A549 (cell line): ENCODE results near the gene IL23R.

Experiments
- ESRRA ChIP-seq: fragments of 150-350 bp; IDR thresholded peaks from 2 replicates; pipeline ENCODE4 v1.6.1; 2014; ENCODE audit warnings: mild to moderate bottlenecking, low read length, borderline replicate concordance
- FOSL2 ChIP-seq, 2 experiments: fragments of 450-650 bp in 1 of 2; fragments of >200 bp in 1 of 2; sonication (Bioruptor Twin) in 1 of 2; formaldehyde crosslinking; IDR thresholded peaks; 2 replicates each; pipeline versions ENCODE4 v1.5.0 to v1.6.1; 2016 to 2020; ENCODE audit warnings: mild to moderate bottlenecking in 1 of 2, moderate library complexity in 1 of 2
- KDM1A ChIP-seq: fragments of 200-600 bp; sonication (generic); IDR thresholded peaks from 2 replicates; pipeline ENCODE4 v1.6.1; 2016; ENCODE audit warnings: low read depth, mild to moderate bottlenecking
- MAZ ChIP-seq: fragments of 150-350 bp; IDR thresholded peaks from 2 replicates; pipeline ENCODE4 v1.6.1; 2014; ENCODE audit warnings: antibody characterized with exemption, low read depth, low read length, borderline replicate concordance
- MYC ChIP-seq: IDR thresholded peaks from 2 replicates; pipeline ENCODE4 v1.6.1; 2012; ENCODE audit warnings: mild to moderate bottlenecking, inconsistent platforms, low read length, improper control_type of control experiment, borderline replicate concordance
- NFE2L2 ChIP-seq: fragments of 150-350 bp; conservative IDR thresholded peaks from 2 replicates; pipeline ENCODE4 v1.6.1; 2014; ENCODE audit warnings: low read length
- POLR2A ChIP-seq: IDR thresholded peaks from 2 replicates; pipeline ENCODE4 v1.6.1; 2012; ENCODE audit warnings: mild to moderate bottlenecking, low read length
- RFX5 ChIP-seq: fragments of 450-650 bp; IDR thresholded peaks from 2 replicates; pipeline ENCODE4 v1.7.1; 2014; ENCODE audit warnings: antibody characterized with exemption, mild to moderate bottlenecking, moderate library complexity
- ZFP36 ChIP-seq: fragments of 450-650 bp; IDR thresholded peaks from 2 replicates; pipeline ENCODE4 v1.6.1; 2014; ENCODE audit warnings: borderline replicate concordance; ENCODE audit not compliant: partially characterized antibody
- TF ChIP-seq, protein P1 (sequence below): IDR thresholded peaks from 2 replicates; pipeline ENCODE4 v1.6.1; 2012
- TF ChIP-seq, protein P2 (sequence below): fragments of 200-600 bp; sonication (generic); IDR thresholded peaks from 2 replicates; pipeline ENCODE4 v1.6.1; 2016; ENCODE audit warnings: antibody characterized with exemption, mild to moderate bottlenecking, moderate library complexity
- TF ChIP-seq, protein P3 (sequence below): fragments of >200 bp; sonication (Bioruptor Twin); formaldehyde crosslinking; IDR thresholded peaks from 2 replicates; pipeline ENCODE4 v1.6.1; 2016
- TF ChIP-seq, protein P4 (sequence below): fragments of >200 bp; sonication (Bioruptor Twin); formaldehyde crosslinking; IDR thresholded peaks from 3 replicates; pipeline ENCODE4 v1.5.1; 2016
- TF ChIP-seq, protein P5 (sequence below): fragments of 450-650 bp; IDR thresholded peaks from 2 replicates; pipeline ENCODE4 v1.6.1; 2014; ENCODE audit warnings: antibody characterized with exemption

DNA sequence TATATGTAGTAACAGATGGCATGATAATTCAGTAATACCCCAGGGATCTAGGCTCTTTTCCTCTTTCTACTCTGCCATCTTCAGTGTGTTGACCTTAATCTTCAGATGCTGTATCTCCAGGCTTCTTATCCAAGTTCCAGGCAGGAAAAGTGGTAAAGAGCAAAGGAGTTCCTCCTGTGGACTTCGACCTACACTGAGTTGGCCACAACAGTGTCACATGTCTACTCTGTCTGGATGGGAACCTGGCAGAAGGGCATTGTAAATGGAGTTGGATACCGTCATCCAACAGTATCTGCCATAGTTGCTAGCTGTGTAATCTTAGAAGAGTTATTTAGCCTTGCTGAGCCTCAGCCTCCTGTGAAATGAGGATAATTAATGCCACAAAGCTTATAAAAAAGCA, 21.9 kb downstream of the IL23R start:
- TF ChIP-seq, protein P1, sequence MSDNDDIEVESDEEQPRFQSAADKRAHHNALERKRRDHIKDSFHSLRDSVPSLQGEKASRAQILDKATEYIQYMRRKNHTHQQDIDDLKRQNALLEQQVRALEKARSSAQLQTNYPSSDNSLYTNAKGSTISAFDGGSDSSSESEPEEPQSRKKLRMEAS, result no peak
- no peak for TF ChIP-seq FOSL2 (IDR thresholded peaks at IDR 0.05)
- TF ChIP-seq FOSL2 (CRISPR knock-in tag; IDR thresholded peaks at IDR 0.05), result no peak
- no peak for TF ChIP-seq KDM1A
- TF ChIP-seq, protein P2, sequence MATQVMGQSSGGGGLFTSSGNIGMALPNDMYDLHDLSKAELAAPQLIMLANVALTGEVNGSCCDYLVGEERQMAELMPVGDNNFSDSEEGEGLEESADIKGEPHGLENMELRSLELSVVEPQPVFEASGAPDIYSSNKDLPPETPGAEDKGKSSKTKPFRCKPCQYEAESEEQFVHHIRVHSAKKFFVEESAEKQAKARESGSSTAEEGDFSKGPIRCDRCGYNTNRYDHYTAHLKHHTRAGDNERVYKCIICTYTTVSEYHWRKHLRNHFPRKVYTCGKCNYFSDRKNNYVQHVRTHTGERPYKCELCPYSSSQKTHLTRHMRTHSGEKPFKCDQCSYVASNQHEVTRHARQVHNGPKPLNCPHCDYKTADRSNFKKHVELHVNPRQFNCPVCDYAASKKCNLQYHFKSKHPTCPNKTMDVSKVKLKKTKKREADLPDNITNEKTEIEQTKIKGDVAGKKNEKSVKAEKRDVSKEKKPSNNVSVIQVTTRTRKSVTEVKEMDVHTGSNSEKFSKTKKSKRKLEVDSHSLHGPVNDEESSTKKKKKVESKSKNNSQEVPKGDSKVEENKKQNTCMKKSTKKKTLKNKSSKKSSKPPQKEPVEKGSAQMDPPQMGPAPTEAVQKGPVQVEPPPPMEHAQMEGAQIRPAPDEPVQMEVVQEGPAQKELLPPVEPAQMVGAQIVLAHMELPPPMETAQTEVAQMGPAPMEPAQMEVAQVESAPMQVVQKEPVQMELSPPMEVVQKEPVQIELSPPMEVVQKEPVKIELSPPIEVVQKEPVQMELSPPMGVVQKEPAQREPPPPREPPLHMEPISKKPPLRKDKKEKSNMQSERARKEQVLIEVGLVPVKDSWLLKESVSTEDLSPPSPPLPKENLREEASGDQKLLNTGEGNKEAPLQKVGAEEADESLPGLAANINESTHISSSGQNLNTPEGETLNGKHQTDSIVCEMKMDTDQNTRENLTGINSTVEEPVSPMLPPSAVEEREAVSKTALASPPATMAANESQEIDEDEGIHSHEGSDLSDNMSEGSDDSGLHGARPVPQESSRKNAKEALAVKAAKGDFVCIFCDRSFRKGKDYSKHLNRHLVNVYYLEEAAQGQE, result no peak
- TF ChIP-seq, protein P3, sequence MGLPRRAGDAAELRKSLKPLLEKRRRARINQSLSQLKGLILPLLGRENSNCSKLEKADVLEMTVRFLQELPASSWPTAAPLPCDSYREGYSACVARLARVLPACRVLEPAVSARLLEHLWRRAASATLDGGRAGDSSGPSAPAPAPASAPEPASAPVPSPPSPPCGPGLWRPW, result no peak
- TF ChIP-seq, protein P4, sequence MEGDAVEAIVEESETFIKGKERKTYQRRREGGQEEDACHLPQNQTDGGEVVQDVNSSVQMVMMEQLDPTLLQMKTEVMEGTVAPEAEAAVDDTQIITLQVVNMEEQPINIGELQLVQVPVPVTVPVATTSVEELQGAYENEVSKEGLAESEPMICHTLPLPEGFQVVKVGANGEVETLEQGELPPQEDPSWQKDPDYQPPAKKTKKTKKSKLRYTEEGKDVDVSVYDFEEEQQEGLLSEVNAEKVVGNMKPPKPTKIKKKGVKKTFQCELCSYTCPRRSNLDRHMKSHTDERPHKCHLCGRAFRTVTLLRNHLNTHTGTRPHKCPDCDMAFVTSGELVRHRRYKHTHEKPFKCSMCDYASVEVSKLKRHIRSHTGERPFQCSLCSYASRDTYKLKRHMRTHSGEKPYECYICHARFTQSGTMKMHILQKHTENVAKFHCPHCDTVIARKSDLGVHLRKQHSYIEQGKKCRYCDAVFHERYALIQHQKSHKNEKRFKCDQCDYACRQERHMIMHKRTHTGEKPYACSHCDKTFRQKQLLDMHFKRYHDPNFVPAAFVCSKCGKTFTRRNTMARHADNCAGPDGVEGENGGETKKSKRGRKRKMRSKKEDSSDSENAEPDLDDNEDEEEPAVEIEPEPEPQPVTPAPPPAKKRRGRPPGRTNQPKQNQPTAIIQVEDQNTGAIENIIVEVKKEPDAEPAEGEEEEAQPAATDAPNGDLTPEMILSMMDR, result no peak
- no peak for TF ChIP-seq POLR2A
- TF ChIP-seq RFX5, result no peak
- TF ChIP-seq ZFP36, result no peak
- no peak for TF ChIP-seq MYC
- no peak for TF ChIP-seq ESRRA
- TF ChIP-seq NFE2L2, result no peak
- TF ChIP-seq MAZ, result no peak
- TF ChIP-seq, protein P5, sequence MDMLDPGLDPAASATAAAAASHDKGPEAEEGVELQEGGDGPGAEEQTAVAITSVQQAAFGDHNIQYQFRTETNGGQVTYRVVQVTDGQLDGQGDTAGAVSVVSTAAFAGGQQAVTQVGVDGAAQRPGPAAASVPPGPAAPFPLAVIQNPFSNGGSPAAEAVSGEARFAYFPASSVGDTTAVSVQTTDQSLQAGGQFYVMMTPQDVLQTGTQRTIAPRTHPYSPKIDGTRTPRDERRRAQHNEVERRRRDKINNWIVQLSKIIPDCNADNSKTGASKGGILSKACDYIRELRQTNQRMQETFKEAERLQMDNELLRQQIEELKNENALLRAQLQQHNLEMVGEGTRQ, result no peak
